ENCODE measurements around the gene STIP1. TPM values are rescaled to one million over a fixed set of nuclear protein-coding genes. Genes with fewer than 3 reads are reported as not detected.
A peak's percentile ranks its signal among the peaks of the same experiment; 100 is the strongest.

The STIP1 gene
- total RNA-seq, 1 donor from 2014 or later = 159 TPM

GRCh38 chr11:64232182-64232966 is 46.4 kb downstream of the STIP1 start:
- Mint-ChIP-seq H3K4me3 (peak overlapping the region; percentile 91), H3K27ac (peak overlapping the region; percentile 63), H3K27me3 (no peaks in the 10 kb centered on the region), H3K36me3 (ENCODE audit: low read depth) (peaks cover 12% of the 10 kb centered on the region), H3K9me3 (no peaks in the 10 kb centered on the region), H3K4me1 (peaks cover 69% of the 10 kb centered on the region)
- DNase-seq = no peak
- no peak for ATAC-seq (ENCODE audit: low read depth)
- ChIA-PET CTCF (interaction anchor here (0.6 to 1.6 kb wide), 3 partner anchors 14 to 72 kb away, joined by 3 read pairs; partner anchors contain the start of gene PPP1R14B), POLR2A (interaction anchor here (0.5 to 12.7 kb wide), 4 partner anchors 9 to 24 kb away, joined by 3 to 191 read pairs (median 32); partner anchors contain the start of genes FERMT3 and FKBP2)
- TF ChIP-seq, protein P1, sequence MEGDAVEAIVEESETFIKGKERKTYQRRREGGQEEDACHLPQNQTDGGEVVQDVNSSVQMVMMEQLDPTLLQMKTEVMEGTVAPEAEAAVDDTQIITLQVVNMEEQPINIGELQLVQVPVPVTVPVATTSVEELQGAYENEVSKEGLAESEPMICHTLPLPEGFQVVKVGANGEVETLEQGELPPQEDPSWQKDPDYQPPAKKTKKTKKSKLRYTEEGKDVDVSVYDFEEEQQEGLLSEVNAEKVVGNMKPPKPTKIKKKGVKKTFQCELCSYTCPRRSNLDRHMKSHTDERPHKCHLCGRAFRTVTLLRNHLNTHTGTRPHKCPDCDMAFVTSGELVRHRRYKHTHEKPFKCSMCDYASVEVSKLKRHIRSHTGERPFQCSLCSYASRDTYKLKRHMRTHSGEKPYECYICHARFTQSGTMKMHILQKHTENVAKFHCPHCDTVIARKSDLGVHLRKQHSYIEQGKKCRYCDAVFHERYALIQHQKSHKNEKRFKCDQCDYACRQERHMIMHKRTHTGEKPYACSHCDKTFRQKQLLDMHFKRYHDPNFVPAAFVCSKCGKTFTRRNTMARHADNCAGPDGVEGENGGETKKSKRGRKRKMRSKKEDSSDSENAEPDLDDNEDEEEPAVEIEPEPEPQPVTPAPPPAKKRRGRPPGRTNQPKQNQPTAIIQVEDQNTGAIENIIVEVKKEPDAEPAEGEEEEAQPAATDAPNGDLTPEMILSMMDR (IDR thresholded peaks at IDR 0.05) = no peak
- intact Hi-C loops (cut with micrococcal nuclease) = loop anchor here (5.0 kb wide), 2 partner anchors 85 to 295 kb away; partner anchors contain the start of genes NAA40, PRDX5 and TRMT112

DNA sequence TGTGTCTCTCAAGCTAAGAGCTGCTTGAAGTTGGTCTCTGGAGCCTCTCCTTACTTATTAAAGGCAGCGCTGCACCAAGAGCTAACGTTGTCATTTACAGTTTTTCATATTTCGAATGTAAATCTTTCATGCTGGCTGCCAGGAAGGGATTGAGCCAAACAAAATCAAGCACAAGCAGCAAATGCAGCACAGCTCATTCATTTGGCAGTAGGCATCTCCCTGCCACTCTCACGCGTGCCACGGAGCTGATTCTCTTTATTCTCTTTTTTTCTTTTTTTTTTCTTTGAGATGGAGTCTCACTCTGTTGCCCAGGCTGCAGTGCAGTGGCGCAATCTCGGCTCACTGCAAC is 47.0 kb downstream of the STIP1 start:
- POLR2A ChIA-PET = interaction anchor here (0.5 to 12.7 kb wide), 6 partner anchors 8 to 47 kb away, joined by 3 to 191 read pairs (median 4); partner anchors contain the start of genes FERMT3, FKBP2 and STIP1
- H3K27me3 Mint-ChIP-seq = no peaks in the 10 kb centered on the region
- no peak for ATAC-seq (ENCODE audit: low read depth)
- CTCF ChIA-PET = interaction anchor here (0.6 to 1.6 kb wide), 3 partner anchors 13 to 72 kb away, joined by 3 to 5 read pairs (median 3); partner anchors contain the start of gene PPP1R14B
- H3K4me3 Mint-ChIP-seq = peak overlapping the region; percentile 66
- TF ChIP-seq, protein P1 (IDR thresholded peaks at IDR 0.05) = no peak
- intact Hi-C loops (cut with micrococcal nuclease) = loop anchor here (5.0 kb wide), 2 partner anchors 84 to 296 kb away; partner anchors contain the start of genes NAA40, PRDX5 and TRMT112
- DNase-seq = no peak
- H3K27ac Mint-ChIP-seq = peak overlapping the region; percentile 37
- no peaks in the 10 kb centered on the region for H3K9me3 Mint-ChIP-seq
- peaks cover 70% of the 10 kb centered on the region for H3K4me1 Mint-ChIP-seq
- peaks cover 18% of the 10 kb centered on the region for H3K36me3 Mint-ChIP-seq (ENCODE audit: low read depth)

- Mint-ChIP-seq H3K36me3 (ENCODE audit: low read depth) (peaks cover 27% of the 10 kb centered on the region), H3K27me3 (no peaks in the 10 kb centered on the region), H3K4me3 (peak within 1 kb of the TSS; percentile 90), H3K9me3 (no peaks in the 10 kb centered on the region), H3K27ac (peak within 1 kb of the TSS; percentile 93), H3K4me1 (peaks cover 75% of the 10 kb centered on the region)
- ChIA-PET CTCF (interaction anchor here (1.3 kb wide), 1 partner anchor 70 kb away, joined by 5 read pairs; no protein-coding TSS in a partner anchor), POLR2A (interaction anchor here (0.6 to 12.7 kb wide), 7 partner anchors 8 to 37 kb away, joined by 3 to 191 read pairs (median 3); partner anchors contain the start of genes FERMT3, NUDT22 and TRPT1)
- TF ChIP-seq, protein P1 (IDR thresholded peaks at IDR 0.05) = no peak
- DNase-seq = peak; percentile 65
- ATAC-seq (ENCODE audit: low read depth) = peak; percentile 49
- intact Hi-C loops (cut with micrococcal nuclease) = loop anchor here (1.0 to 5.0 kb wide), 3 partner anchors 17 to 297 kb away; partner anchors contain the start of genes NAA40, PLCB3, PRDX5 and TRMT112
Measured at GRCh38 chr11:64233913-64234586, 48.1 kb downstream of the STIP1 start, which contains the start of gene VEGFB. TSS of gene VEGFB (plus strand) at chr11:64234584. CDS start at chr11:64234834, 250 bp downstream.

- Mint-ChIP-seq H3K36me3 (ENCODE audit: low read depth) (peaks cover 30% of the 10 kb centered on the region), H3K4me3 (peak overlapping the region; percentile 90), H3K27me3 (no peaks in the 10 kb centered on the region), H3K4me1 (peaks cover 76% of the 10 kb centered on the region), H3K27ac (peak overlapping the region; percentile 93), H3K9me3 (no peaks in the 10 kb centered on the region)
- TF ChIP-seq, protein P1 (IDR thresholded peaks at IDR 0.05) = no peak
- POLR2A ChIA-PET = interaction anchor here (0.6 to 2.0 kb wide), 7 partner anchors 9 to 50 kb away, joined by 3 to 11 read pairs (median 4); partner anchors contain the start of genes NUDT22, STIP1 and TRPT1
- peak; percentile 77 for DNase-seq
- peak; percentile 49 for ATAC-seq (ENCODE audit: low read depth)
- intact Hi-C loops (cut with micrococcal nuclease) = loop anchor here (1.0 to 5.0 kb wide), 4 partner anchors 16 to 298 kb away; partner anchors contain the start of genes NAA40, PLCB3, PRDX5 and TRMT112
- CTCF ChIA-PET = no interaction called here
Measured at GRCh38 chr11:64234647-64235379, 48.8 kb downstream of the STIP1 start.
